ENCODE measurements around the gene RGS3. TPM values are rescaled to one million over a fixed set of nuclear protein-coding genes. Genes with fewer than 3 reads are reported as not detected.

Gene RGS3
- total RNA-seq, 1 experiment from 2014 or later: 148 TPM

GRCh38 chr9:113564498-113565237 lies 101.1 kb downstream of the RGS3 start:
- Histone ChIP-seq H3K36me3 (no peaks in the 10 kb centered on the region), H3K4me3 (peak overlapping the region; percentile 55), H3K9me3 (no peaks in the 10 kb centered on the region), H3K27me3 (no peaks in the 10 kb centered on the region)
- peak; percentile 87 for DNase-seq

- no peaks in the 10 kb centered on the region for H3K36me3 ChIP-seq
- DNase-seq: no peak
- no peaks in the 10 kb centered on the region for H3K27me3 ChIP-seq
- H3K9me3 ChIP-seq: no peaks in the 10 kb centered on the region
- peak overlapping the region; percentile 55 for H3K4me3 ChIP-seq
Observed at GRCh38 chr9:113566016-113566711, 102.6 kb downstream of the RGS3 start.

GRCh38 chr9:113566712-113567071 lies 103.2 kb downstream of the RGS3 start:
- DNase-seq: peak; percentile 28
- Histone ChIP-seq H3K4me3 (no peak overlapping the region), H3K36me3 (no peaks in the 10 kb centered on the region), H3K9me3 (no peaks in the 10 kb centered on the region), H3K27me3 (no peaks in the 10 kb centered on the region)

- no peaks in the 10 kb centered on the region for H3K9me3 ChIP-seq
- H3K36me3 ChIP-seq: no peaks in the 10 kb centered on the region
- H3K27me3 ChIP-seq: no peaks in the 10 kb centered on the region
- DNase-seq: no peak
- no peak overlapping the region for H3K4me3 ChIP-seq
Observed at GRCh38 chr9:113567361-113568080, 104.0 kb downstream of the RGS3 start.

- Histone ChIP-seq H3K4me3 (no peak overlapping the region), H3K36me3 (no peaks in the 10 kb centered on the region), H3K27me3 (no peaks in the 10 kb centered on the region), H3K9me3 (no peaks in the 10 kb centered on the region)
- DNase-seq: no peak
Observed at GRCh38 chr9:113568081-113568435, 104.5 kb downstream of the RGS3 start.

GRCh38 chr9:113568571-113569321 lies 105.2 kb downstream of the RGS3 start:
- no peak for DNase-seq
- H3K9me3 ChIP-seq: no peaks in the 10 kb centered on the region
- no peaks in the 10 kb centered on the region for H3K36me3 ChIP-seq
- no peaks in the 10 kb centered on the region for H3K27me3 ChIP-seq
- no peak overlapping the region for H3K4me3 ChIP-seq

- Histone ChIP-seq H3K9me3 (no peaks in the 10 kb centered on the region), H3K4me3 (no peak overlapping the region), H3K27me3 (no peaks in the 10 kb centered on the region), H3K36me3 (no peaks in the 10 kb centered on the region)
- no peak for DNase-seq
Observed at GRCh38 chr9:113569472-113570060, 106.0 kb downstream of the RGS3 start.

- DNase-seq: no peak
- H3K9me3 ChIP-seq: no peaks in the 10 kb centered on the region
- no peaks in the 10 kb centered on the region for H3K27me3 ChIP-seq
- no peaks in the 10 kb centered on the region for H3K36me3 ChIP-seq
- no peak overlapping the region for H3K4me3 ChIP-seq
Observed at GRCh38 chr9:113570106-113570505, 106.6 kb downstream of the RGS3 start.

- DNase-seq: no peak
- Histone ChIP-seq H3K27me3 (no peaks in the 10 kb centered on the region), H3K9me3 (no peaks in the 10 kb centered on the region), H3K4me3 (no peak overlapping the region), H3K36me3 (no peaks in the 10 kb centered on the region)
Observed at GRCh38 chr9:113570749-113571711, 107.5 kb downstream of the RGS3 start.

GRCh38 chr9:113572076-113572861 lies 108.7 kb downstream of the RGS3 start:
- no peak for DNase-seq
- Histone ChIP-seq H3K4me3 (no peak overlapping the region), H3K27me3 (no peaks in the 10 kb centered on the region), H3K9me3 (no peaks in the 10 kb centered on the region), H3K36me3 (no peaks in the 10 kb centered on the region)

- H3K36me3 ChIP-seq: no peaks in the 10 kb centered on the region
- H3K27me3 ChIP-seq: no peaks in the 10 kb centered on the region
- DNase-seq: no peak
- no peaks in the 10 kb centered on the region for H3K9me3 ChIP-seq
- H3K4me3 ChIP-seq: no peak overlapping the region
Observed at GRCh38 chr9:113573046-113573958, 109.8 kb downstream of the RGS3 start.

- Histone ChIP-seq H3K27me3 (no peaks in the 10 kb centered on the region), H3K36me3 (no peaks in the 10 kb centered on the region), H3K9me3 (no peaks in the 10 kb centered on the region), H3K4me3 (no peak overlapping the region)
- no peak for DNase-seq
Observed at GRCh38 chr9:113573959-113574352, 110.4 kb downstream of the RGS3 start.

- DNase-seq: peak; percentile 91
- Histone ChIP-seq H3K36me3 (no peaks in the 10 kb centered on the region), H3K27me3 (no peaks in the 10 kb centered on the region), H3K4me3 (no peak overlapping the region), H3K9me3 (no peaks in the 10 kb centered on the region)
Observed at GRCh38 chr9:113574441-113575262, 111.1 kb downstream of the RGS3 start.
